C4-2B (cell line): ENCODE measurements around the gene CSDE1.

Experiments
- CTCF ChIP-seq: fragments of 450-650 bp; conservative IDR thresholded peaks from 2 replicates; pipeline ENCODE4 v1.5.1; 2017; ENCODE audit warnings: mild to moderate bottlenecking
- ZFX ChIP-seq: fragments of 450-650 bp; IDR thresholded peaks from 2 replicates; pipeline ENCODE4 v1.6.1; 2017

GRCh38 chr1:114725230-114725629 is 32.6 kb downstream of the CSDE1 start:
- TF ChIP-seq CTCF (no peak), ZFX (no peak)
